Gastroesophageal sphincter (tissue), 4 donors: ENCODE data around the gene EHMT1. TPM values are rescaled to one million over a fixed set of nuclear protein-coding genes. Genes with fewer than 3 reads are reported as not detected.

ENCODE experiments used
- ATAC-seq: fragments of 150-250 bp; one replicate; pipeline ENCODE4 v1.9.1; 2016; ENCODE audit warnings: mild to moderate bottlenecking, moderate library complexity
- H3K27ac ChIP-seq, 4 donors: fragments of 200-600 bp; sonication (generic) in 3 of 4; 1 replicate in 3 of 4; 2 replicates in 1 of 4; pipeline ENCODE4 v1.5.1; 2016 to 2019
- H3K27me3 ChIP-seq: fragments of 200-600 bp; sonication (generic); one replicate; pipeline ENCODE4 v1.5.1; 2019
- H3K36me3 ChIP-seq, 2 donors: fragments of 200-600 bp; sonication (generic); one replicate each; pipeline ENCODE4 v1.5.1; 2019; ENCODE audit warnings: control low read depth in 1 of 2
- H3K4me1 ChIP-seq, 3 donors: fragments of 200-600 bp; sonication (generic); 1 replicate in 2 of 3; 2 replicates in 1 of 3; pipeline ENCODE4 v1.5.1; 2016 to 2019; ENCODE audit warnings: control low read depth in 2 of 3
- H3K4me3 ChIP-seq, 2 donors: fragments of 200-600 bp; sonication (generic); one replicate each; pipeline ENCODE4 v1.5.1; 2019; ENCODE audit warnings: mild to moderate bottlenecking in 1 of 2, moderate library complexity in 1 of 2
- H3K9me3 ChIP-seq, 3 donors: fragments of 200-600 bp; sonication (generic); one replicate each; pipeline ENCODE4 v1.5.1; 2017 to 2019; ENCODE audit warnings: control low read depth in 2 of 3
- CTCF ChIP-seq, 4 experiments: fragments of 200-600 bp in 2 of 4; fragments of 450-650 bp in 2 of 4; sonication (generic) in 1 of 4; IDR thresholded peaks; one replicate each; pipeline ENCODE4 v1.5.1; 2017 to 2019; ENCODE audit warnings: antibody characterized with exemption in 4 of 4, mild to moderate bottlenecking in 2 of 4, moderate library complexity in 2 of 4
- EP300 ChIP-seq: sonication (generic); formaldehyde crosslinking; IDR thresholded peaks from one replicate; pipeline ENCODE4 v1.6.1; 2017; ENCODE audit warnings: antibody characterized with exemption, mild to moderate bottlenecking
- POLR2A ChIP-seq, 2 donors: fragments of 450-650 bp; IDR thresholded peaks; one replicate each; pipeline ENCODE4 v1.6.1; 2017; ENCODE audit warnings: antibody characterized with exemption in 2 of 2, mild to moderate bottlenecking in 2 of 2, moderate library complexity in 1 of 2
- POLR2AphosphoS5 ChIP-seq: sonication (generic); formaldehyde crosslinking; IDR thresholded peaks from one replicate; pipeline ENCODE4 v1.6.1; 2017; ENCODE audit warnings: antibody characterized with exemption
- WGBS, 2 donors: methylation state at CpG; one replicate each; pipeline ENCODE4 v1.1.5; 2018; ENCODE audit warnings: low coverage in 1 of 2; 5-methylcytosine and 5-hydroxymethylcytosine counted together
- total RNA-seq, 4 donors: library from RNA; depleted of rRNA; stranded (reverse); fragments of >200 nt; gene quantifications; one replicate each; pipeline ENCODE4 v1.1.0, GENCODE V29; 2016

The EHMT1 gene
- total RNA-seq, 4 donors from 2014 or later = 49.2 to 79.7 (median 64.7) TPM

GRCh38 chr9:137784046-137784445 lies 165.2 kb downstream of the EHMT1 start:
- no peak for TF ChIP-seq POLR2A (IDR thresholded peaks at IDR 0.05)
- TF ChIP-seq CTCF (IDR thresholded peaks at IDR 0.05) = no peak
- no peak for TF ChIP-seq POLR2AphosphoS5
- TF ChIP-seq EP300 = no peak
- peaks cover 0 to 89% of the 10 kb centered on the region in 2 donors for H3K36me3 ChIP-seq
- H3K9me3 ChIP-seq = no peaks in the 10 kb centered on the region
- H3K27me3 ChIP-seq = no peaks in the 10 kb centered on the region
- WGBS, 2 donors = 81 to 100% methylated on average over 1 to 7 of the region's 12 CpGs
- H3K4me1 ChIP-seq = no peaks in the 10 kb centered on the region
- H3K27ac ChIP-seq = no peak overlapping the region
- no peak overlapping the region for H3K4me3 ChIP-seq
- ATAC-seq = no peak

GRCh38 chr9:137784641-137785513 lies 166.1 kb downstream of the EHMT1 start:
- H3K4me3 ChIP-seq = no peak overlapping the region
- no peak overlapping the region for H3K27ac ChIP-seq
- WGBS, 2 donors = 79 to 82% methylated on average over 8 to 11 of the region's 20 CpGs
- TF ChIP-seq EP300 (no peak), CTCF (IDR thresholded peaks at IDR 0.05) (no peak), POLR2AphosphoS5 (no peak), POLR2A (IDR thresholded peaks at IDR 0.05) (no peak)
- no peaks in the 10 kb centered on the region for H3K9me3 ChIP-seq
- no peak for ATAC-seq
- H3K36me3 ChIP-seq = peaks cover 0 to 88% of the 10 kb centered on the region in 2 donors
- no peaks in the 10 kb centered on the region for H3K4me1 ChIP-seq
- no peaks in the 10 kb centered on the region for H3K27me3 ChIP-seq

DNA sequence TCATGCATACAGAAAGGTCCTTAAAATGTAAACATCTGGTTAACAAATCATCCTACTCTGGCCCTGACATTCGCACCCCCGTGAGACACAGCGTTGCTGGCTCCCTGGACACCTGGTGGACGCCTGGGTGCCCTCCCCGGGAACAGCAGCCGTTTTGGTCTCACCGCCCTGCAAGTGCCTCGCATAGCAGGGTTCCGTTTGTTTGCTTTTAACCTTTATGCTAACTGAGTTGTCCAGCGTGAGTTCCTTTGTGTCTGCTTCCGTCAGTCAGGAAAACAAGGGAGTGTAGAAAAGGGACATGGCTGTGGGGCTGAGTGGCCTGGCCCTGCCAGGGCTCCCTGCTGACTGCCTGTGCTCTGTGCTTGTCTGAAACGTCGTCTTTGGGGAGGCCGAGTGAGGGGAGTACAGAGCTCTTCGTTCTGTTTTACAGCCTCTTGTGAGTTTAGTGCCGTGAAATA lies 166.9 kb downstream of the EHMT1 start:
- TF ChIP-seq CTCF (IDR thresholded peaks at IDR 0.05) = no peak
- no peak for TF ChIP-seq EP300
- TF ChIP-seq POLR2A (IDR thresholded peaks at IDR 0.05) = no peak
- no peak for TF ChIP-seq POLR2AphosphoS5
- Histone ChIP-seq H3K36me3 (peaks cover 0 to 95% of the 10 kb centered on the region in 2 donors), H3K4me3 (no peak overlapping the region), H3K27ac (no peak overlapping the region), H3K27me3 (no peaks in the 10 kb centered on the region), H3K9me3 (no peaks in the 10 kb centered on the region), H3K4me1 (no peaks in the 10 kb centered on the region)
- ATAC-seq = no peak
- 60 to 76% methylated on average over 7 to 14 of the region's 16 CpGs for WGBS, 2 donors

- no peak for ATAC-seq
- Histone ChIP-seq H3K36me3 (peaks cover 0 to 99% of the 10 kb centered on the region in 2 donors), H3K4me1 (no peaks in the 10 kb centered on the region), H3K4me3 (no peak overlapping the region), H3K27ac (no peak overlapping the region), H3K27me3 (no peaks in the 10 kb centered on the region), H3K9me3 (no peaks in the 10 kb centered on the region)
- TF ChIP-seq POLR2A (IDR thresholded peaks at IDR 0.05) (no peak), POLR2AphosphoS5 (no peak), EP300 (no peak), CTCF (IDR thresholded peaks at IDR 0.05) (no peak)
- WGBS, 2 donors = 83 to 96% methylated on average over 4 to 6 of the region's 19 CpGs
These were observed 167.7 kb downstream of the EHMT1 start for GRCh38 chr9:137786511-137786920.

DNA sequence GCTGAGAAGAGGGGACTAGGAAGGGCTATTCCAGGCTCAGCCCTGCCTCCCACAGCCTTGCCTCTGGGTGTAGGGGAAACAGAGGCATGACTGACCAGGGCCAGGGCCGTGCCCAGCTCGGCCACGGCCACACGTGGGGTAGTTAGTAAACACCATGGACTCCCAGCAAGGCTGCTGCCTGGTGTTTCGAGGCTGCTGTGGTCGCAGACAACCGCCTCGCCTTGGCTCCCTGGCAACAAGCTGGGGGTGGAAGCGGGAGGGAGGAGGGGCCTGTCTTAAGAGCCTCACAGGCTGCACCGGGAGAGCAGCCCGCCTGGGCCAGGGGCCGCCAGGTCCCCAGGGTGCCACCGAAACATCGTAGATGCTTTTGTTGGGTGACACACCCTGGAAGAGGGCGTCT lies 168.6 kb downstream of the EHMT1 start:
- no peak overlapping the region for H3K27ac ChIP-seq
- H3K27me3 ChIP-seq = no peaks in the 10 kb centered on the region
- no peak for ATAC-seq
- H3K4me3 ChIP-seq = no peak overlapping the region
- TF ChIP-seq POLR2A (IDR thresholded peaks at IDR 0.05) (no peak), EP300 (no peak), CTCF (IDR thresholded peaks at IDR 0.05) (no peak), POLR2AphosphoS5 (no peak)
- 95% methylated on average over 5 of the region's 15 CpGs; no CpG with 5 or more reads in 1 of the 2 donors for WGBS, 2 donors
- no peaks in the 10 kb centered on the region for H3K9me3 ChIP-seq
- H3K36me3 ChIP-seq = peaks cover 0 to 99% of the 10 kb centered on the region in 2 donors
- H3K4me1 ChIP-seq = no peaks in the 10 kb centered on the region
